ENCODE measurements around the gene PIEZO2.

- TF ChIP-seq POLR2A (IDR thresholded peaks at IDR 0.05; ENCODE audit: low read depth, low read length) = no peak
- no peak for TF ChIP-seq POLR2AphosphoS5 (IDR thresholded peaks at IDR 0.05; ENCODE audit: low read depth, low read length)
- TF ChIP-seq TAF1 (IDR thresholded peaks at IDR 0.05; ENCODE audit: low read depth, low read length) = no peak
- no peak for TF ChIP-seq PAX5 (IDR thresholded peaks at IDR 0.05; ENCODE audit: insufficient read depth, low read length, severe bottlenecking)
- TF ChIP-seq SPI1 (IDR thresholded peaks at IDR 0.05; ENCODE audit: low read depth, low read length) = no peak
These were observed 391.4 kb downstream of the PIEZO2 start for GRCh38 chr18:10757946-10758345.

Data from GM12891 (cell line).